Activated T-cell treated with anti-CD3 and anti-CD28 coated beads for 48 hours (primary cell): Measurements from ENCODE around the gene NKX2-2.

Experiments used
- DNase-seq: peaks from one replicate; pipeline ENCODE4 v3.0.0-alpha.2; 2020; ENCODE audit warnings: low read depth

Gene NKX2-2

DNA sequence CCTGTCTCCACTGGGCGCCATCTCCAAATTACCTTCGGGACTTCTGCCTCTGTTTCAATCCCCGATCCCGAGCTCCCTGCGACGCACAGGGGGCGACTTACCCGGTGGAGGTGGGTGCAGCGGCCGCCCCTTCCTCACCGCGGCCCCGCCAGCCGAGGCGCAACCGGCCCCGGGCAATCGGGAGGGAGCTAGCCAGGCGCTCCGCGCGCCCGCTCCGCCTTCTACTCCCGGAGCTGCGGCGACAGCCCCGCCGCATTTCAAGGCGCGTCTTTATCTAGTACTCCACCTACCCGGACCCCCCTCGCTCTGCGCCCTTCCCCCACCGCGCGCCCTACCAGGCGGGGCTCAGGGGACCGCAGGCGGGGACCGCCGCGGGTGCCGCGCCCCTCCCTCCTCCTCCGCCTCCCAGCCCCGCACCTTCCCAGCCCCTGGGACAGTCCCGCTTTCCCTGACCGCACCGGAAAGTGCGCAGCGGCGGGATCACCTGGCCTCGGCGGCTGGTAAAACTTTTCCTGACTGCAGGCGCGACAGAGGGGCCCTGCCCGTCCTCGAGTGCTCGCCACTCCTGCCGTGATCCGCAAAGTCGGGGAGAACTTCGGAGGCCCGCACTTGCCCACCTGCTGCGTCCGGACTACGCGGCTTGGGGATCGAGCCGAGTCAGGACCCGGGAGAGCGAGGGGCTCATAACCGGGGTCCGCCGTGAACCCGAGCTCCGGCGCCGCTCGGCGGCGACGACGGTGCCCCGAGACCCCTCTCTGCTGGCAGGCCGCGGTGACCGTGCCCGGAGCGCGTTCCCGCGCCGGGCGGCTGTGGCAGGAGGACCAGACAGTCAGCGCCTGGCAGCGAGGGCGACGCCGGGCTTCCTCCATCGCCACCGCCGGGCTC lies 8.0 kb upstream of the NKX2-2 start:
- DNase-seq, result no peak

DNA sequence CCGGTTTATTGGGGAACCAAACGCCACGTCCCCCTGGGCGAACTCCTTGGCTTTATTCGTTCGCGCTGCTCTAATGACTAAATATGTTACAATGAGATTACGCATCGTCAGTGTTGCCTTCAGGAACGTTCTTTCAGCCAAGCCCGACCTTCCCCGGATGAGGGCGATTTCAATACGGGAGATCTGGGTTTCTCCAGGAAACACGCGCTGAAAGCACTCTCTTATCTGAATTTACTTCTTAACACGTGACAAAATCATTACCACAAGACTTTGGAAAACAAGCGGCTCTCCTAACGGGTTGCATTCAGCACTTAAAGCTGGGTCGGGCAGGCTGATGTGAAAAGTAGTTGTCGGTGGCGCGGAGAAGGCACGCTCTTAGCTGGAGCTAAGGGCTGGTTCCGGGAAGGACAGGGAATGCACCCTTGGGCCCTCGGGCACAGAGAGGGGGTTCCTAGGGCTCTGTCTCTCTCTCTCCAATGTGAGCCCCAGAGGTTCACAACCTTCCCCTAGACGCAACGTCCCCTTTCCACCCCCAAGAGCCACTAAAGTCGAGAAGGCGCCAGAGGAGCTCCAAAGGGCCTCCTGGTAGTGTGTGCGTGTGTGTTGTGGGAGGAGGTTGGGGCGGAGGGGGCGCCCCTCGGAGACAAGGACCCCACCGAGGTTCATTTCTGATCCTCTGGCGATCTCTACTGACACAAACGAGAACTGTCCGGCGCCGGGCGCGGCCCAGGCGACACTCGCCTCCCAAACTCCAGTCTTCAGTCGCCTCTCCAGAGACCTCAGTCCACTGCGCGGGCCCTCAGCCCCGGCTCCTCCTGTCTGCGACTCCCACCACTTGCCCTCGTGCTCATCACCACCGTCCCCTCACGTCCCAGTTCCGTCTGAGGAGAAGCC lies 7.1 kb upstream of the NKX2-2 start:
- no peak for DNase-seq

DNA sequence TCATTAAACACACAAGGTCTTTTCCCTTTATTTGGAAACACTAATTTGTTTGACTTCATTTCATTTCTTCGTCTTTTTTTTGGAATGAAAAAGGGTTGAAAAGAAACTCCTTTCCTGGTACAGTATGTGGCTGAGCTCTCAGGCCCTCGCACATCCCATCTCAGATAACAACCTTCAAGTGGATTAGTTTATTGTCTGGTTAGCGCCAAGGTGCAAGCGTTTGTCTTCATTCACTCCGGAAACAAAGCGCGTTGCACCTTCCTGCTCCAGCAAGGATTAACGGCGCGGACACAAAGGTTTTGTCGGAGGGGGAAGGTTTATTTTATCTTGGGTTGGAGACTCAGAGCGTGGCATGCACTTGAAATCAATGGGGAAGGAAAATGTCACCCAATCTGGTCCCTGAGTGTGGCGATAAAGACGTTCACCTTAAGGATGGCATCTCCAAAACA lies 5.3 kb upstream of the NKX2-2 start:
- no peak for DNase-seq

DNA sequence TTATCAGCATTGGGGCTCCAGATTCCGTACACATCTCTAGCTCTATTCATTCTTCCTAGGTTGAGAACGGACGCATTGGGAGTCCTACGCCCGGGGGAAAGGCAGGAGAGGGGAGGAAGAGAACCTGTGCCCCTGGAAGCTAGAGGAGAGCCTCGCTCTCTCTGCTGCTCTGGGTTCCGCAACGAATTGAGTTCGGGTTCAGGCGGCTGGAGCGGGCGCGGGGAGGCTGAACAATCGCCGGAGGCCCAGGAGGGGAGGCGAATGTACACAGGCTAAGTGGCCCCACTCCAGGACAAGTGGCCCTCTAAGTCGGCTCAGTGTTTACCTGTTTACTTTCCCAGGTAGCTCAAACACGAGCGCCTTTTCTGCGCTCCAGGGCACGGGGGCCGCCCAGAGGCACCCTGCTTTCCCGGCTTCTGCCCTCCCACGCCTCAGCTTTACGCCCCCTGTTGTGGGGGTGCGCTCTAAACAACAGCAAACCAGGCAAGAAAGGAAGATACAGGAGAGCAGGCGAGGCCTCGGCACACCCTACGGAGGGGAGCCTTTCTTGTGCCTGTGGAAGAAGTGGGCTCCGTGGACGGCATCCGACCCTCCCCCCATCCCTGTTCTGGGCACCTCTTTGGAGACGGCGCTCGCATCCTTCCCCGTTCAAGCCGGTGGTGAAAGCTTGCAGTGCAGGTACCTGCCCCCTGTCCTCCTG lies 4.6 kb upstream of the NKX2-2 start:
- no peak for DNase-seq

DNA sequence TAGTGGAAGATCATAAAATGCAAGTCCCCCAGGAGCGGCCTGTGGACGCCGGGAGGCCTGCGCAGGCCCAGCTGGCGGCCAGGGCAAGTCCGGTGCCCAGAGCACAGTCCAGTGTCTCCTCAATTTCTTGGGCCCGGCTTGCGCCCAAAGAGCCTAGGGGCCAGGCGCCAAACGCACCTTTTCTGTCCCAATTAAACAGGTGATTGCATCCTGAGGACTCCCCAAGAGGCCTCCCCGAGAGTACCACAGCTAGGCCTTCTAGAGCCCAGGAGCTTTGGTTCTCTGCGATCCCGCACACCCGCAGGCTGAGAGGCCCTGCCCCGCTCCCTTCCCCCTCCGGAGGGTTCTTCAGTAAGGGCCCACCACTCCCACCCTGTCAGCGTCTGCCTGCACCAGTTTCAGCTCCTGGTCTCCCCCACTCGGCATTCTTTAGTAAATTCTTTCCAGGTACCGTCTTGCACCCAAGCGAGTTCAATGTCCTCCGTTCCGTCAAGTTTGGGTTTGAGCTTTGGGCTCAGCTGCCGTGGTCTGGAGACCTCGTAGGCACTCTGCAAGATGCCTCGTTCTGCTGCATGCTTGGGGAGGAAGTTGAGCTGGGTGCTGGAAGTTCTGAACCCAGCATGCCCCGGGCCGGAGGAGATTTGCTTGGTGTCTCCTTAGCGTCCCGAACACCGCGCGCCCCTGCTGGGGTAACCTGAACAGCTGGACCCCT lies 3.9 kb upstream of the NKX2-2 start:
- DNase-seq, result no peak

DNA sequence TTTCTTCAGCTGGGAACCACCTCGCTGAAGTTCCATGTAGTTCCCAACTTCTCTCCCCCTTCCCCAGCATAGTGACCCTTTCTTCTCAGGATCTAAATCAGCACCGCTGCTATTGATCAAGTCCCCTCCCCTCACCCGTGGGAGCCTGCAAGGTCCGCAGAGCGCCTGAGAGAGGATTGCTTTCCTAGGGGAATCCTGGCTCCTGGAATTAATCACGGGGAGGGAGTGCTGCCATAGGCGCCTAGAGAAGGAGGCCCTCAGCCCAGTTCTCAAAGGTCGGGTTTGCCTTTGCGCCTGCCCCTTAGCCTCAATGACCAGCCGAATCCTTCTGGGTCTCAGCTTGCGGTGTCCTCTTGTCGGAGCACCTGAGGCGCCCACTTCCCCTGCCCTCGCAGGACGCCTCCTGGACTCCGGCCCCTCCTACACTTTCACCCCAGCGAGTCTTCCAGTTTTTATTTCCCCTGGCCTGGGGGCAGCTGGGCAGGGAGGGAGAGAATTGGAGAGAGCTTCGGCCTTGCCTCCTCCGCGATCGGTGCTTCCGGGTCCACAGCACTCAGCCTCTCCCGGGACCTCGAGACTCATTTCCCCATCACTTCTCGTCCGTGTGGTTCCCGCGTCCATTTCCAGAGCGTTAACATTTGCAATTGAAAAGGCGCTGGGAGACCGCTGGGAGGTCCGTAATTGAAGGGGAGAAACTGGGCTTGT lies 3.1 kb upstream of the NKX2-2 start:
- no peak for DNase-seq

DNA sequence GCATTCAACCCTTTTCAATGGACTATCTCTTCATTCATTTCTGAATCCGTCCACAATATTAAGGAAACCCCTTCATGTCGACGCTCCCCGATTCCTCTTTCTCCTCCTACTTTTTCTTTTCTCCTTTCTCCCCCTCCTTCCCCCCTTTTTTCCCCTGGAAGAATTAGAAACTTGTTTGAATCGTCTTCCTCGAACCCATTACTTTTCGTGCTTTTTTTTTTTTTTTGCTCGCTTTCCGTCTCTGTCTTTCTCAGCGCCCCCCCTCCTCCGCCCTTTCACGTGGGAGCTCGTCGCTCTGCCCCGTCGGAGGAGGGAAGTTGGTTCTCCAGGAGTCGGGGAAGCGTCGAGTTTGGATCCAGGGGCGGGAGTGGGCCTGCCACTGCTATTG lies 2.3 kb upstream of the NKX2-2 start:
- no peak for DNase-seq

DNA sequence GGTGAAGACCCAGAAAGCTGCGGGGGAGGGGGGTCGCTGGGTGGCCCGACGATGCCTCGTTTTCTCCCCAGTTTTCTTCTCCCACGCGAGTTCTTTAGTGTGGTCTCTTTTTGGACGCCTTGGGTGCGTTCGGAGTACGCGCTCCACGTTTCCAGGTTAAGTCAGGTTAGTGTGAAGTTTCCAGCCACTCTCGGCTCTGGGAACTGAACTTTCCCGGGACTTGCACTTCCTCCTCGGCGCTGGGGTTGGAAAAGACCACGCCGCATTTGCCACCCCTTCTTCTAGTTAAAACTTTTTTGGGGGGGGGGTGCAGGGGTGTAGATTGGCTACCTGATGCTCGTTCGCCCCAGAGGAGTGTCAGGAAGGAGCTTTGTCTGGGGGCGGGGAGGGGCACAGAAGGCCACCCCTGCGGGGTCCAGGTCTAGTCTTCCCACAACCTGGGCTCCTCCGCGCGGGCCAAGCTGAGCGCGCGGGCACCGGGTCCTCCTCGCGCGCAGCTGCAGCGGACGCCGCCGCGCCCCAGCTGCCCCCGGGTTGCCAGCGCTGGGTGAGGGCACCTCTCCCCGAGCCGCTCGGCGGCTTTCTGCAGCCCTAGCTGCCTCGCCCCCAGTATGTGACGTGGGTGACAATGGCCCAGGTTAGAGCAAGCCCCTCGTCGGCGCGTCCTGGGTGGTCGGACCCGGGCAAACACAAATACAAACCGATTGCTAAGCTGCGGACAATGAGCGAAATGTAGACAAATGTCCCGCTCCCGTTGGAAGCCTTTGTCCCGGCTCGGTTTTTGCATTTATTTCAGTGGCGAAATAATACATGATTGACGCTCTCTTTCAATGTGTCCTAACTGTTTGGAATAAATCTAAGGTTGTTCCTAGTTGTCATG lies 1.7 kb upstream of the NKX2-2 start:
- DNase-seq, result no peak

DNA sequence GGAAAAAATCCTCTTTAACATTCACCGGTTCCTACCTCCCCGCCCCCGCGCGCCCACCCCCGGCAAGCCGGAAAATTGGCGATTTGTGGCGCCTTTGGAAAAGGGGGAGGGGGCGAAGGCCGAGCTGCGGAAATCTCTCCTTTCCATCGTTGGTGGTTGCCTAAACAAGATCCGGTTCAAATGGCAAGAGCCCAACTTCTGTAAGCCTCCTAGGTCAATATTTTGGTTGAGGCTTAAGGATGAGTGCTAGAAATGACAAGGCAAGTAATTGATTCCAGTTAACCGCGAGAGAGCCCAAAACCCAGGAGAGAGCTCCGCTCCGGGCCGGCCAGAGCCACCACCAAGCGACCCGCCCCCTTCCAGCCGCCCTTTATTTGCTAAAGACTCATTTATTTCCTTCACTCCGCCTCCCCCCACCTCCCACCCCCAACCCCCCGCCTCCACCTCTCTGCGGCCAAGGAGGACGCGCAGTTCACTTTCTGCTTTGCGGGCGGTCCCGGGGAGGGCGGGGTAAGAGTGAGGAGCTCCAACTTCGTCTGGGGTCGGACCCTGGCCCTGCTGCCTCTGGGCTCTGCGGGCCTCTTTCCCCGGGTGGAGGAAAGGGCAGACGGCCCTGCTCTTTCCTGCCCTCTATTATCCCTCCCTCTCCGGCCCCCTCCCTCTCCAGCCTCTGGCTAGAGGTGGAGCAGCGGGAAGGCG lies 838 bp upstream of the NKX2-2 start:
- no peak for DNase-seq

DNA sequence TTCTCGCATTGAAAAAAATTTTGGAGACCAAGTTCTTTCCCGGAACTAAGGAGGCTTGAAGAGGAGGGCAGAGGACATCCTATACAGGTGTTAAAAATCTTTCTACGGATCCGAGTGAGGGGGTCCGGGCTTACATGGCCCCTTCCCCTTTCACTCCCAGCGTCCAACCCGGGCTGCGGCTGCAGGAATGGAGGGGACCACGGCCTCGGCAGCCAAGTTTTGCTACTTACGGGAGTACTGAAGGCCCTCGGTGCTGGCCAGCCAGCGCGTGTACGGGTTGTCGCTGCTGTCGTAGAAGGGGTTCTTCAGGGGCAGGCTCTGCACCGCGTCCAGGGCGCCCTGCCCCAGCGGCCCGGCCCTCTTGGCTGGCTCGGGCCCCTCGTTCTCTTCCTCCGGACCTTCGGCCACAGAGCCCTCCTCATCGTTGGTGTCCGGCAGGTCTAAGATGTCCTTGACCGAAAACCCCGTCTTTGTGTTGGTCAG lies 642 bp downstream of the NKX2-2 start:
- DNase-seq, result no peak

DNA sequence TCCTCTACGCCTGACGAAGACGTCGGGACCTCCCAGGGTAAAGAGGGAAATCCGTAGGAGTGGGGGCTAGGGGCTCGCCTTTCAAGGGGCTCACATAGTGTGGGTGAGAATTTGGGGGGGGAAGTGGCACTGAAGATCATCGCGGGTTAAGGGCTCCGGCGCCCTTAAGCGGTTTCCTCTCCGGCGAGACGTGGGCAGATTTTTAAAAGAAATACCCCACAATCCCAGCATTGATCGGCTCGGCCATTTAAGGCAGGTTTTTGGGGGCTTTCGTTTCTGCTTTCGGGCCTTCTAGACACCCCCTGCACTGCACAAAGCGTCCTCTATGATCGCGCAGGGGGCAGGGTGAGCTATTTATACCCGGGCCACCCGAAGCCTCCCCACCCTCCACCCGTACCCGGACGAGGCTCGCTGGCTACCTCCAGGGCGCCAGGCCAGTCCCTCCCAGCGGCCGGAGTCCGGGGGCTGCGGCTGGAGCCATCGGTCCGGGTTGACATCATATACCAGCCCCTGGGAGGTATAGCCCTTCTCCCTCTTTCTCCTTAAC lies 1.2 kb downstream of the NKX2-2 start:
- no peak for DNase-seq

DNA sequence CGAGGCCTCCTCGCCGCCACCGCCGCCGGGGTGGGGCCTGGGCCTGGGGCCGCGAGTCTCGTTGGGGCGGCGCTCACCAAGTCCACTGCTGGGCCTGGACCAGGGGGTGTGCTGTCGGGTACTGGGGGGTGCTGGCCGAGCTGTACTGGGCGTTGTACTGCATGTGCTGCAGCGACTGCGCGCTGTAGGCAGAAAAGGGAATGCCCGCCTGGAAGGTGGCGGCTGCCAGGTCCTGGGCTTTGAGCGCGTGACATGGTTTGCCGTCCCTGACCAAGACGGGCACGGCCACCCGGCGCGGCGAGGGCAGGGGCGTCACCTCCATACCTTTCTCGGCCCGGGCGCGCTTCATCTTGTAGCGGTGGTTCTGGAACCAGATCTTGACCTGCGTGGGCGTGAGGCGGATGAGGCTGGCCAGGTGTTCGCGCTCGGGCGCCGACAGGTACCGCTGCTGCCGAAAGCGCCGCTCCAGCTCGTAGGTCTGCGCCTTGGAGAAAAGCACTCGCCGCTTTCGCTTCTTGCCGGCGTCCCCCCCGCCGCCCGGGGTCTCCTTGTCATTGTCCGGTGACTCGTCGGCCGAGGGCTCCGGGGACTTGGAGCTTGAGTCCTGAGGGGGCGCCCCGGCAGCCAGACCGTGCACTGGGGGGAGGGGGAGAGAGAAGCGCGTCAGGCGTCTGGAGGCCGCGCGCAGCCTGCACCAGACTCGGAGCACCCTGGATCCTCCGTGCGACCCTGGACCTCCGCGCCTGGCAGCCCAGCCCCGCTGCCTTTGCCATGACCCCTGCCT lies 1.8 kb downstream of the NKX2-2 start:
- DNase-seq, result no peak

DNA sequence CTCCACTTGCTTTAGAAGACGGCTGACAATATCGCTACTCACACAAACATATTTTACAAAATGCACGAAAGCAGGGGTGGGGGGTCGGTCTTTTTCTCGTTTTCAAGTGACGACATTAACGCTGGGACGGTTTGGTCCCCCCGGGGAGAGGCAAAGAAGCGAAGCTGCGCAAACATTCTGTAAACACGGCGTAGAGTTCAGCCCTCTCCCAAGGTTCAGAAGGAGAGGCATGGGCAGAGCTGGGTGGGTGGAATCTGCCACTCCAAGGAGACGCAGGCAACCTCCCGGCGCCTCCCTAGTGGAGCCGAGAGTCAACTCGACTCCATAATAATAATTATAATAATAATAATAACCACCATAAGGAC lies 2.4 kb downstream of the NKX2-2 start:
- DNase-seq, result no peak

DNA sequence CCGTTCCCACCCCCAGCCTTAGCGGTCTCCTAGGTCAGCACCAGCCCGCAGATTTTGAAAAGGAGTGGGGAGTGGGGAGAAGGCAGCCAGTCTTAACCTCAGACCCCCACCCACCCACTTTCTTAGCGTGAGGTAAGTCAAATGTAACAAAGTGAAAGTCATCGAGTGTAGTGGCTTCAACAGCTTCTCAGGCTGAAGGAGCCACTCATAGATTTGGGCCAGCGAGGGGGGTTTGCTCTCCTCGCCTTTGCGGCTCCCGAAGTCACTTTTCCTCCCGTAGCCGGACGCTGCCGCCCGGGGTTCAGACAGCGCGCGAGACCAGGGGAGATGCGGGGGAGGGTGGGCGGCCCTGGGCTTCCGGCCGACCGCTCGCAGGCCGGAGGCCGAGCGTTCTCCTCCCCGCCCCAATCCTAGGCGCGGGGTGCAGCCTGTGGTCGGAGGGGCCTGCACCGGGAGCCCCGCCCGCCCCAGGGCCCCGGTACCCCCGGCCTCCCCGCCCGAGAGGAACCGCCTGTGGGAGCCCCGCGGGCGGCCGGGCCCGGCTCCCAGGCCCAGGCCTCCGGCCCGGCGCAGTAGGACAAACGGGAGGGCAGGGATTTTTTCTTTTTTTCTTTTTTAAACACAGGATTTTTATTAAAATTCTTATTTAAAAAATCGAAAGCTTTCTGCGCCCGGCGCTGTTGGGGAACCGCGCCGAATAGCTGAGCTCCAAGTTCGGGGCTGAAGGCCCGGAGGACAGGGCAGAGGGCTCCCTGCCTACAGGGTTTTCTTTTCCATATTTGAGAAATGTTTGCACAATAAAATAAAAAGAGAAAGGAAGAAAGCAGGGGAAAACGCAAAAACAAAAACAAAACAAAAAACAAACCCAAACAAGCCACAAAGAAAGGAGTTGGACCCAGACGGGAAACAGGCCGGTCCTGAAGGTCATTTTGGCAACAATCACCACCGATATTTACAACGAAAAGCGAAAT lies 3.2 kb downstream of the NKX2-2 start:
- no peak for DNase-seq

DNA sequence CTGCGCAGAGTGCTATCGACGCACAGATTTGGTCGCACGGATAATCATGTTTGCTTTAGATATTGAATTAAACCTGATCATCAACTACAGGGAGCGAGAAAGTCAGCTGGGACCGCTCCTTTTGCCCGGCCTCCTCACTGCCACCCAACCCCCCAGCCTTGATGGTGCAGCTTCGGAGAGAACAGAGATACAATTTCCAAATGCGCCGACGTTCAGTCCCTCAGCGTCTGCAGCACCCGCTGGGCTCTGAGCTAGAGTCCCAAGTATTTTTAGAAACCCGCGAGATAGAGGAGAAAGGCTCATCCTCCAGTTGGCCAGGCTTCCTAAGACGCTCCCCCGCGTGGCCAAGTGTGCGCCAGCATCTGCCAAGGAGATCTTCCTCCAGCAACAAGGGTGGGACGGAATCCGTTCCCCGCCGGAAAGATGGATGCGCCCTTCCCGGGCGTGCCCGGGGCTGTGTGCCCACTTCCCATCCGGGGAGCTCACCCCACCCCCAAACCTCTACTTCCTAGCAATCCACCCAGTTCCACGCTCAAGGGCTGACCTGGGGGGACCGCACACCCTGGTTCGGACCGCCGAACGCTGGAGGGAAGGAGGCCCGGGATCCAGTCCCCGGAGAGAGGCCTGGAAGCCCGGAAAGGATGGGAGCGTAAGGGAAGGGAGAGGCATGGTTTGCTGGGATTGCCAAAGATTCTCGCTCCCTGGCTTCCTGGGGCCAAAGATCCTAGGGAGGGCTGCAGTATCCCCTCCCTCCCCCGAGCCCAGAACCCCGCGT lies 4.1 kb downstream of the NKX2-2 start:
- no peak for DNase-seq

DNA sequence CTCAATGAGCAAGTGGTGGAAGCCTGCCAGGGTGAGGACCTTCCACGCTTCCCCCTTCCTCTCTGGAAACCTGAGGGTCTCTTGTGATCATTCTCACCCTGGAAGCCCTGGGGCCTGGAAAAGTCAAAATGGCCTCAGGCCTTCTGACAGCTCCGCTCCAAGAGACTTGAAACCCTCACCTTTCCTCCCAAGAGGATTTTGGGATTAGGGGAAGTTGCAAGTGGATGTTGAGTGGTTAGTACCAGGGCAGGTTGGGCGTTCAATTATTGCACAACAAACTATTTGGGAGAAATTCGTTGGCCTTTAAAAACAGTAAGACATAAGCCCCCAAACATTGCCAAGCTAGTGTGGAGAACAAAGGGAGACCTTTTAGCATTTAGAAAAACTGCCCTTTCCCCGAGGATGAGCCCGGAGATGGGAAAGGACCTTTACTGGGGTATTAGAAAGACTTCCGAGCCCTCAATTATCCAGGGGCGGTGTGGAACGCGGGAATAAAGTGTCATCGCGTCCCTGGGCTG lies 4.7 kb downstream of the NKX2-2 start:
- DNase-seq, result no peak
